Gastroesophageal sphincter (tissue), 3 donors: Measurements from ENCODE around the gene CCDC150.

Source experiments
- CTCF ChIP-seq, 4 experiments: fragments of 200-600 bp in 2 of 4; fragments of 450-650 bp in 2 of 4; sonication (generic) in 1 of 4; IDR thresholded peaks; one replicate each; pipeline ENCODE4 v1.5.1; 2017 to 2019; ENCODE audit warnings: antibody characterized with exemption in 4 of 4, mild to moderate bottlenecking in 2 of 4, moderate library complexity in 2 of 4
- POLR2AphosphoS5 ChIP-seq: sonication (generic); formaldehyde crosslinking; IDR thresholded peaks from one replicate; pipeline ENCODE4 v1.6.1; 2017; ENCODE audit warnings: antibody characterized with exemption

- TF ChIP-seq CTCF (IDR thresholded peaks at IDR 0.05) (no peak), POLR2AphosphoS5 (no peak)
Observed at GRCh38 chr2:196610796-196611195, 28.7 kb upstream of the CCDC150 start.
